Muscle of leg (tissue), 11 donors: Measurements from ENCODE around the gene ZNF805. TPM values are rescaled to one million over a fixed set of nuclear protein-coding genes. Genes with fewer than 3 reads are reported as not detected.

Experiments used
- DNase-seq: peaks from one replicate; pipeline ENCODE4 v3.0.0; 2013
- H3K27ac ChIP-seq: one replicate; pipeline ENCODE4 v1.5.1; 2013; ENCODE audit warnings: mild to moderate bottlenecking, low read length, control low read depth
- H3K27me3 ChIP-seq: one replicate; pipeline ENCODE4 v1.6.1; 2013; ENCODE audit warnings: low read length; ENCODE audit not compliant: control insufficient read depth, insufficient read depth
- H3K36me3 ChIP-seq: one replicate; pipeline ENCODE4 v1.6.1; 2013; ENCODE audit warnings: low read length; ENCODE audit not compliant: control insufficient read depth, insufficient read depth
- H3K4me1 ChIP-seq: one replicate; pipeline ENCODE4 v1.6.1; 2013; ENCODE audit warnings: low read length; ENCODE audit not compliant: control insufficient read depth, insufficient read depth
- H3K4me3 ChIP-seq: one replicate; pipeline ENCODE4 v1.5.1; 2013; ENCODE audit warnings: low read length, control low read depth
- H3K9me3 ChIP-seq: replicated peaks from 2 replicates; pipeline ENCODE4 v1.6.1; 2013; ENCODE audit warnings: low read depth, low read length; ENCODE audit not compliant: control insufficient read depth
- WGBS: methylation state at CpG from one replicate; pipeline ENCODE4 v1.1.5; 2013; ENCODE audit warnings: missing lambda C conversion rate; ENCODE audit not compliant: insufficient coverage; 5-methylcytosine and 5-hydroxymethylcytosine counted together
- polyA plus RNA-seq, 8 donors: library from polyadenylated mRNA; unstranded; fragments of 120-200 nt; gene quantifications; one replicate each; pipeline versions ENCODE4 v1.2.1 to v1.2.3, GENCODE V29; 2013; ENCODE audit warnings: inconsistent platforms in 1 of 8, low replicate concordance in 1 of 8; ENCODE audit not compliant: insufficient read length in 8 of 8, insufficient read depth in 1 of 8
- total RNA-seq: library from RNA; stranded (reverse); fragments of 120-200 nt; gene quantifications from one replicate; pipeline ENCODE4 v1.2.4, GENCODE V29; 2013

ZNF805 gene
- total and polyA plus RNA-seq, 9 donors = 2.8 to 23.3 (median 4.5) TPM

DNA sequence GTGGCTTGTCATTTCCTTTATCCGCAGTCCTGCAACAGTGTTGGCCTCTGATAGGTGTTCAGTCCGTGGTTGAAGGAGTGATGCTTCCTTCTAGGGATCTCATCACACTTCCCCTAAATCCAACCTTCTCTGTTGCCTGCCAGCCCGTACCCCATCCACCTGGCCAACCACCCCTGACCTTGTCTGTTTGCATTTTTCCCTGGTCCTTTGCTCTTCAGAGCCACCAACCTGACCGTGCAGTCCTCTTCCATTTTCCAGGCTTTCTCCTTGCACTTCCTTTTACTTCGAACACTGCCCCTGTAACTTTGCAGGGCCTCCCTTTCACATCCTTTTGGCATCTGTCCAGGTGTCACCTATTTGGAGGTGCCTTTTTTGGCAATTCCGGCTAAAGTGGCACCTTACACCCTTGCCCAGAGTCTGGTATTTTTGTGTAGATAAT lies 40.5 kb downstream of the ZNF805 start:
- H3K36me3 ChIP-seq = peaks cover 33% of the 10 kb centered on the region
- peaks cover 15% of the 10 kb centered on the region for H3K4me1 ChIP-seq
- H3K27ac ChIP-seq = peak overlapping the region; percentile 100
- peak; percentile 54 for DNase-seq
- no peaks in the 10 kb centered on the region for H3K27me3 ChIP-seq
- WGBS = 0% methylated on average over 5 of the region's 6 CpGs
- H3K4me3 ChIP-seq = peak overlapping the region; percentile 99
- no peaks in the 10 kb centered on the region for H3K9me3 ChIP-seq

DNA sequence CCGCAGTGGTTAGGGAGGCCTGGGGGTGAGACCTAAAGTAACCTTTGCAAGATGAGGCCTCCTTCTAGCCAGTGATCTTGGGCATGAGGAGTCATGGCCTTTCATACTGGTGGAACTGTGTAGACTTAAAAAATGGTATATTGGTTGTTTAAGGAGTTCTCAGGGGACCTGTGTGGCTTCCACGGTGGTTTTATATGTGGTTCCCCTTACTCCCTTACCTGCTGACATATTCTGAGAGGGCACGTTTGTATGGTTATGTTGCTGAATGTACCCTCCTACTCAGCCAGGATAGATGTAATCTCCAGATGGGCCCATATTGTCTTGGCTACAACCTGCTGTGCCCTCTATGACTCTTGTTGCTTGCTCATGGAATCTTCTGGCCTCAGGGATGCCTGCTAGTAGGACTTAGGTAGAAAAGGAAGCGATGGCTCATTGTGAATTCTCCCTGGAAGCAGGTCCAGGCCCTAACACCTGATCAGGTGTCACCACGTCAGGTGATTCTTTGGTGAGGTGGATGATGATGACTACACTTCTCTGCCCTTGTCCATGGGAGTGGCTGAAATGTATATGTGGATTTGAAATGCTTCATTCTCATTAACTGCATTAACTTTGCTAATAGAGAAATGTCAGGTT lies 41.7 kb downstream of the ZNF805 start:
- WGBS = 67% methylated on average over 1 of the region's 5 CpGs
- Histone ChIP-seq H3K9me3 (no peaks in the 10 kb centered on the region), H3K36me3 (peaks cover 44% of the 10 kb centered on the region), H3K27me3 (no peaks in the 10 kb centered on the region), H3K27ac (no peak overlapping the region), H3K4me1 (peaks cover 15% of the 10 kb centered on the region), H3K4me3 (no peak overlapping the region)
- DNase-seq = no peak

DNA sequence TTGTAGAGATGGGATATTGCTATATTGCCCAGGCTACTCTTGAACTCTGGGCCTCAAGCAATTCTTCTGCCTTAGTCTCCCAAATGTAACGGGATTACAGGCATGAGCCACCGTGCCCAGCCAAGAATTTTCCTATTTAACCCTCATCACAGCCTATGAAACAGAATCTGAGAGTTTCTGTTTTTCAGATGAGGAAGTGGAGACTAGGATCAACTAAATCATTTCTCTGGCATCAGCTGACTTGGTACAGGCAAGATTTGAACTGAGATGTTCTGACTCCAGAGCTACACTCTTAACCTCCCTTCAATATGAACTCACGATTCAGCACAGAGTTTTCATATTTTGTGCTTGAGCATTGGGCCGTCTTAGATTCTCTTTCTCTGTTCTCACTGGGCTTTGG lies 47.9 kb downstream of the ZNF805 start:
- no peaks in the 10 kb centered on the region for H3K27me3 ChIP-seq
- 100% methylated on average over 1 of the region's 4 CpGs for WGBS
- peaks cover 26% of the 10 kb centered on the region for H3K9me3 ChIP-seq
- no peak overlapping the region for H3K4me3 ChIP-seq
- DNase-seq = no peak
- H3K27ac ChIP-seq = no peak overlapping the region
- H3K36me3 ChIP-seq = peaks cover 86% of the 10 kb centered on the region
- no peaks in the 10 kb centered on the region for H3K4me1 ChIP-seq

- DNase-seq = no peak
- Histone ChIP-seq H3K9me3 (peaks cover 36% of the 10 kb centered on the region), H3K27me3 (no peaks in the 10 kb centered on the region), H3K27ac (no peak overlapping the region), H3K36me3 (peaks cover 71% of the 10 kb centered on the region), H3K4me3 (no peak overlapping the region), H3K4me1 (no peaks in the 10 kb centered on the region)
- WGBS = 94% methylated on average over 8 of the region's 11 CpGs
These were observed 50.5 kb downstream of the ZNF805 start for GRCh38 chr19:57290970-57291369.

DNA sequence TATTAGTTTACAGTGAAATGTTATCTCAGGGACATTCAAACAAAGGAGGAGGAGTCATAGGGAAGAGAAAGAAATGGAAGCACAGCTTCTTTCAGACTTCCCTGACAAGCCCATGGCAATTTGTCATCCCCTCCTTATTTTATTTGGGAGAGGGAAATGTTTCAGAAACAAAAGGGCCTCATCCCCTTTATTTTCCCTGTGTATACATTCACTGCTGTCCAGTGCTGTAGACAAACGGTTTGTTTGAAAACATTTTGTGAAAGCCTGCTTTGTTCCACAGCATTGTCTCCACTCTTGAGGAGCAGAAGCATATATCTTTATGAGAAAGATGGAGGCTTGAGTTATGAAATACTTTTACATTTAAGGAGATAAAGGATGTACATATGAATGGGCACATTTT lies 52.1 kb downstream of the ZNF805 start:
- no peak for DNase-seq
- Histone ChIP-seq H3K4me1 (no peaks in the 10 kb centered on the region), H3K9me3 (peaks cover 34% of the 10 kb centered on the region), H3K36me3 (peaks cover 57% of the 10 kb centered on the region), H3K27ac (no peak overlapping the region), H3K27me3 (no peaks in the 10 kb centered on the region), H3K4me3 (no peak overlapping the region)
- WGBS = no CpG with 5 or more reads among the region's 1 CpG

DNA sequence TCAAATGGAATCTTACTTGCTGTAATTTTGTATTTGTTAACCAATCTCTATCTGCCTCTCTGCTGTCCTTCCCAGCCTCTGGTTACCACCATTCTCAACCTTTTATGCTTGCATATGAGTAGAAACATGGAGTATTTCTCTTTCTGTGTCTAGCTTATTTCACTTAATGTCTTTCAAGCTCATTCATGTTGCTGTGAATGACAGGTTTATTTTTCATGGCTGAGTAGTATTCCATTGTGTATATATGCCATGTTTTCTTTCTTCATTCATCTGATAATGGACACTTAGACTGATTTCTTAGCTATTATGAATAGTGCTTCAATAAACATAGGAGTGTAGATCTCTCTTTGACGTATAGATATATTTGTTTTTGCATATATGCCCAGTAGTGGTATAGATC lies 53.3 kb downstream of the ZNF805 start:
- peaks cover 45% of the 10 kb centered on the region for H3K36me3 ChIP-seq
- H3K4me3 ChIP-seq = no peak overlapping the region
- no peaks in the 10 kb centered on the region for H3K4me1 ChIP-seq
- no peak for DNase-seq
- H3K9me3 ChIP-seq = peaks cover 34% of the 10 kb centered on the region
- H3K27me3 ChIP-seq = no peaks in the 10 kb centered on the region
- H3K27ac ChIP-seq = no peak overlapping the region
- WGBS = no CpG with 5 or more reads among the region's 1 CpG

DNA sequence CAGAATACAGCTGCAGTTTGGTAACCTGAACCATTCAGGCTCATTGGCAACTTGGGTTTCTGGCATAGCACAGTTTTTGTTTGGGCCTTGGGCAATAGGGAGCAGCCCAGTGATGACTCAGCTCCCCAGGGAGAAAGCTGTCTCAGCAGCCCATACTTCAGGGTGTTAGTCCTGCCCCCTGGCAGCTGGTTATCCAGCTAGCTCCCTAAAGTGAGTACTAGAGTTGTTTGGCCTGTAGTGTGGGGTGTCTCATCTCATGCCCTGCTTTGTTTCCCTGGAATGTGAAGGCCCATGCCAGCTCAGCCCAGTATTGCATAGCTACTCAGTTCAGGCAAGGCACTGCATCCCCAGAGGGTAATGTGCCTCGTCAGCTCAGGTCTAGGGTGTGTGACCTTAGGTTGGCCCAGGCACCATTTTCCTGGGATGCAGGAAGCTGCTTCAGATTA lies 61.6 kb downstream of the ZNF805 start:
- no peak overlapping the region for H3K27ac ChIP-seq
- H3K4me3 ChIP-seq = no peak overlapping the region
- 60% methylated on average over 1 of the region's 1 CpG for WGBS
- H3K9me3 ChIP-seq = no peaks in the 10 kb centered on the region
- no peaks in the 10 kb centered on the region for H3K27me3 ChIP-seq
- no peaks in the 10 kb centered on the region for H3K4me1 ChIP-seq
- DNase-seq = no peak
- peaks cover 19% of the 10 kb centered on the region for H3K36me3 ChIP-seq

- H3K9me3 ChIP-seq = no peaks in the 10 kb centered on the region
These were observed 62.4 kb downstream of the ZNF805 start for GRCh38 chr19:57302727-57303401.

More at GRCh38 chr19:57302727-57303401, 62.4 kb downstream of the ZNF805 start:
- no peak for DNase-seq
- H3K36me3 ChIP-seq = peaks cover 19% of the 10 kb centered on the region
- 86% methylated on average over 4 of the region's 7 CpGs for WGBS
- H3K27me3 ChIP-seq = no peaks in the 10 kb centered on the region
- H3K4me3 ChIP-seq = no peak overlapping the region
- H3K4me1 ChIP-seq = no peaks in the 10 kb centered on the region
- H3K27ac ChIP-seq = no peak overlapping the region

Other genes with a start within 250 kb of the ZNF805 start
- gene USP29, start 120.6 kb upstream of the ZNF805 start, total RNA-seq = not detected
- not detected for gene USP29, start 120.6 kb upstream of the ZNF805 start, polyA plus RNA-seq
- gene ZIM3, start 95.4 kb upstream of the ZNF805 start, total RNA-seq = not detected
- gene ZIM3, start 95.4 kb upstream of the ZNF805 start, polyA plus RNA-seq = not detected
- not detected for gene DUXA, start 73.1 kb upstream of the ZNF805 start, total RNA-seq
- not detected for gene DUXA, start 73.1 kb upstream of the ZNF805 start, polyA plus RNA-seq
- gene ZNF264, start 49.1 kb upstream of the ZNF805 start, total RNA-seq = 36.2 TPM
- 10 to 100 TPM in 6 of 8 donors, 1 to 10 TPM in 2; 7.9 to 13.1 (median 10.3) TPM for gene ZNF264, start 49.1 kb upstream of the ZNF805 start, polyA plus RNA-seq
- 1.0 TPM for gene AURKC, start 9.6 kb upstream of the ZNF805 start, total RNA-seq
- 1 to 10 TPM in 5 of 8 donors, under 1 TPM in 3; 0.53 to 2.3 (median 1.2) TPM for gene AURKC, start 9.6 kb upstream of the ZNF805 start, polyA plus RNA-seq
- gene ZNF460, start 39.9 kb downstream of the ZNF805 start, total RNA-seq = 56.8 TPM
- gene ZNF460, start 39.9 kb downstream of the ZNF805 start, polyA plus RNA-seq = 1 to 10 TPM; 1.2 to 4.2 (median 2.9) TPM
- gene ZNF543, start 79.8 kb downstream of the ZNF805 start, total RNA-seq = 13.8 TPM
- gene ZNF543, start 79.8 kb downstream of the ZNF805 start, polyA plus RNA-seq = 1 to 10 TPM; 4.4 to 7.3 (median 5.5) TPM
- 11.4 TPM for gene ZNF304, start 110.6 kb downstream of the ZNF805 start, total RNA-seq
- 10 to 100 TPM in 1 of 8 donors, 1 to 10 TPM in 7; 8.3 to 10.6 (median 9.0) TPM for gene ZNF304, start 110.6 kb downstream of the ZNF805 start, polyA plus RNA-seq
- 20.7 TPM for gene TRAPPC2B, start 122.9 kb downstream of the ZNF805 start, total RNA-seq
- gene TRAPPC2B, start 122.9 kb downstream of the ZNF805 start, polyA plus RNA-seq = 10 to 100 TPM; 11.8 to 16.6 (median 13.6) TPM
- gene ZNF547, start 122.9 kb downstream of the ZNF805 start, total RNA-seq = 4.7 TPM
- 1 to 10 TPM; 2.4 to 4.7 (median 3.4) TPM for gene ZNF547, start 122.9 kb downstream of the ZNF805 start, polyA plus RNA-seq
- 19.6 TPM for gene ZNF548, start 149.2 kb downstream of the ZNF805 start, total RNA-seq
- 10 to 100 TPM; 11.8 to 18.6 (median 14.3) TPM for gene ZNF548, start 149.2 kb downstream of the ZNF805 start, polyA plus RNA-seq
- 12.5 TPM for gene ZNF17, start 170.5 kb downstream of the ZNF805 start, total RNA-seq
- 1 to 10 TPM; 5.6 to 8.5 (median 6.6) TPM for gene ZNF17, start 170.5 kb downstream of the ZNF805 start, polyA plus RNA-seq
- 11.3 TPM for gene ZNF749, start 194.7 kb downstream of the ZNF805 start, total RNA-seq
- gene ZNF749, start 194.7 kb downstream of the ZNF805 start, polyA plus RNA-seq = 1 to 10 TPM; 3.8 to 8.0 (median 6.0) TPM
- 1.5 TPM for gene VN1R1, start 216.5 kb downstream of the ZNF805 start, total RNA-seq
- gene VN1R1, start 216.5 kb downstream of the ZNF805 start, polyA plus RNA-seq = 1 to 10 TPM in 7 of 8 donors, under 1 TPM in 1; 0.97 to 2.4 (median 1.2) TPM
- 21.7 TPM for gene ZNF772, start 236.9 kb downstream of the ZNF805 start, total RNA-seq
- gene ZNF772, start 236.9 kb downstream of the ZNF805 start, polyA plus RNA-seq = 10 to 100 TPM in 1 of 8 donors, 1 to 10 TPM in 7; 5.7 to 10.1 (median 8.4) TPM
- gene ZNF419, start 247.1 kb downstream of the ZNF805 start, total RNA-seq = 11.3 TPM
- 10 to 100 TPM in 2 of 8 donors, 1 to 10 TPM in 6; 7.8 to 10.9 (median 9.2) TPM for gene ZNF419, start 247.1 kb downstream of the ZNF805 start, polyA plus RNA-seq